T-helper 2 cell treated with Interferon-gamma antibody and Interleukin-4, amounts not matched to agents 5 μg/mL and 100 μg/mL, for 36 hours (primary cell): ENCODE data around the gene FUBP3.

Experiments
- DNase-seq: peaks from one replicate; pipeline ENCODE4 v3.0.0; 2021; ENCODE audit warnings: low spot score
- H3K27ac Mint-ChIP-seq: one replicate; pipeline ENCODE4 v1.8.0; 2021; ENCODE audit warnings: mild to moderate bottlenecking, mixed read lengths
- H3K27me3 Mint-ChIP-seq: one replicate; pipeline ENCODE4 v1.8.0; 2021; ENCODE audit warnings: low read depth, mixed read lengths
- H3K36me3 Mint-ChIP-seq: one replicate; pipeline ENCODE4 v1.8.0; 2021; ENCODE audit warnings: low read depth, mixed read lengths
- H3K4me1 Mint-ChIP-seq: one replicate; pipeline ENCODE4 v1.8.0; 2021; ENCODE audit warnings: low read depth, mixed read lengths
- H3K4me3 Mint-ChIP-seq: one replicate; pipeline ENCODE4 v1.8.0; 2022; ENCODE audit warnings: mild to moderate bottlenecking, moderate library complexity, mixed read lengths
- H3K9me3 Mint-ChIP-seq: one replicate; pipeline ENCODE4 v1.8.0; 2021; ENCODE audit warnings: mixed read lengths

Gene FUBP3

DNA sequence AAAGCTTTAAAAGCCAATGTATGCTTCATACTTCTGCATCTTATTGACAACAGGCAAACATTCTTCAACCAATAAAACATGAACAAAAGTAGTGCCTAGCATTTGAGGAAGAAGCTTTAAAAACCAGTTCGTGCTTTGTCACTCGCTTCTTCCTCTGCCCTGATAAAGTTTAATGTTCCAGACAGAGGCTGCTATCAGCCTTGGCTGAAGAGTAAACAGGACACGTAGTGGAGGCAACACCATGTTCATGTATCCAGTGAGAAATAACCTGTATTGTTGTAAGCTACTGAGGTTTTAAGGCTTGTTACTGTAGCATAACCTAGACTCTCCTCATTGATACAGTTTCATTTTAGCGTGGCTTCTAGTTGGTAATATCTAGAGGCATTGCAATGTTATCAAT is 3.2 kb upstream of the FUBP3 start:
- Mint-ChIP-seq H3K27me3 (no peaks in the 10 kb centered on the region), H3K4me3 (no peak overlapping the region), H3K27ac (no peak overlapping the region), H3K36me3 (peaks cover 4% of the 10 kb centered on the region), H3K9me3 (no peaks in the 10 kb centered on the region), H3K4me1 (peaks cover 15% of the 10 kb centered on the region)
- no peak for DNase-seq

DNA sequence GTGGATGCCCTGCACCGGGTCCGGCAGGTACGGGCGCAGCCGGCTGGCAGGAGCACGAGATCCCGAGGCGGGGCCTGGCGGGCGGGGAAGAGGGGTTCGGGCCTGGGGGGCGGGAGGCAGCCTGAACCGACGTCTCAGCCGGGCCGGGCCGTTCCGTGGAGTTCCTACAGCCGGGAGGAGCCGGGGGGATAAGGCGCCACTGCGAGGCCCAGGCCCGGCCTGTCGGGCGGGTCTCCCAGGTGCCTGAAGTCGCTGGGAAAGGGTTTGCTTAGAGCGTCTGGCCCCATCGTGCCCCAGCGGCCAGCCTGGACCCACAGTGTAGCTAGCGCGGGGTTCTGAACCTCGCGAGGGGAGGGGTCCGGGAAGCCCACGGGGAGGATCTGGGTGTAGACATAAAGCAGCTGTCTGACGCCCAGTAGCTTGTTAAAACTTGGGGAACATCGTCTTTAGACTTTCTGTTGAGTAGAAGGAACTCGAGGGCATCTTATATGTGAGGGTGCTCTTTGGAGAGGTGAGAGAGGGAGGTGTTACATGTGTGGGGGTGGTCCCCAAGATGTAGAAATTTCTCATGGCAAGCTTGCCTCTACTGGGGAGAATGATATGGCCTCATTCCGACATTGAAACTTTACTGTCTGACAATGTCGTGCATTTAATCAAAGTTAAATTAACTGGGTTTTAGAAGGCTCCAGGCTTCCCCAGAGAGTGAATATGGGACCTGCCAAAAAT is 524 bp downstream of the FUBP3 start:
- Mint-ChIP-seq H3K4me3 (peak overlapping the region; percentile 89), H3K27ac (peak overlapping the region; percentile 76), H3K9me3 (no peaks in the 10 kb centered on the region), H3K27me3 (no peaks in the 10 kb centered on the region), H3K36me3 (peaks cover 9% of the 10 kb centered on the region), H3K4me1 (peaks cover 24% of the 10 kb centered on the region)
- DNase-seq = no peak

DNA sequence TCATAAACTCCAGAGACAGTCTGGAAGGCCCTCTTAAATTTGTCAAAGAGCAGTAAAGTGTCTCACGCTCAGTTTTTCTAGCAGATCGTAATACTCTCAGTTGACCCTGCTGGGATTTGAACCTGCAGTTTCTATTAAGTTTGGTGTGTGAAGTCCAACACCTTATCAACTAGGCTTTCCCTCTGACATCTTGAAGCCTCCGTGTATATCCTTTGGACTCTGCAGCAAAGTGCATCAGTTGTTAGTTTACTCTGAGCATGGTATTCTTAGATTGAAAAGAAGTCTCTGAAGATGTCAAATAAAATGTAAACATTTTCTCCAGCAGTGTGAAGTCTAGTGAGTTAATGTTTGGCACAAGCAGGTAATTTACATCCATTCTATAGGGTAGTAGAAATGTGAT is 2.4 kb downstream of the FUBP3 start:
- Mint-ChIP-seq H3K9me3 (no peaks in the 10 kb centered on the region), H3K27ac (no peak overlapping the region), H3K27me3 (no peaks in the 10 kb centered on the region), H3K36me3 (peaks cover 9% of the 10 kb centered on the region), H3K4me1 (peaks cover 24% of the 10 kb centered on the region), H3K4me3 (no peak overlapping the region)
- no peak for DNase-seq

DNA sequence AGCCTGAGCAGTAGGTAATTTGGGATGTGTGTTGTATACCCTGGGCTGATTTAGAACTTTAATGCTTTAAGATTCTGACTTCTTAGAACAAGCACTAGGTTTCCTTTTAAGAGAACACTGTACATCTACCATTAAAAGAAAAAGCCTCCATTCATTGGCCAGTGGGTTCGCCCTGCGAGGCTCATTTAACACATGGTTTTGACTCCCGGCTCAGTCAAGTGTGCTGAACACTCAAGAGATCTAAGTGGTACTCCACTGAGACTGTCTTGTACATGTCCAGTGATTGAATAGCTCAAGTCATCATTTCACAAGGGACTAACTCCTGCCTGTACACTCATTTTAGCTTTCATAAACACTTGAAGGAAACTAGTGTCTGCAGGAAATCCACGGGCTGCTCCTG is 3.9 kb downstream of the FUBP3 start:
- Mint-ChIP-seq H3K36me3 (peaks cover 9% of the 10 kb centered on the region), H3K9me3 (no peaks in the 10 kb centered on the region), H3K27me3 (no peaks in the 10 kb centered on the region), H3K4me3 (no peak overlapping the region), H3K4me1 (peaks cover 24% of the 10 kb centered on the region), H3K27ac (no peak overlapping the region)
- DNase-seq = no peak

DNA sequence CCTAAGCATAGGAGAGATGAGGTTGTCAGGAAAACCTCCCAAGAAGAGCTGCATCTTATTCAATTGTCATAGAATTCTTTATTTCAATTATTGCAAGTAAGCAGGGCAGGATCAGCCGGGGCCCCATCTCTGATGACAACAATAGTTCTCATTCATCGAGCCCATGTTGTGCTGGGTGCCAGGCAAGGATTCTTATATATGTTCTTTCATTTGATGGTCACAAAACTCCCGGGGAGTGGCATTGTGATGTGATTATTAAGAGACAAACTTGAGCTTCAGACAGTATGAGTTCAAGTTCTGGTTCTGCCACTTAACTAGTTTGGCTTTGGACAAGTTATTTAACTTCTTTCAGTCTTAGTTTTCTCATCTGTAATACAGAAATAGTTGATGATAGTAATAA is 8.5 kb downstream of the FUBP3 start:
- Mint-ChIP-seq H3K36me3 (no peaks in the 10 kb centered on the region), H3K27ac (no peak overlapping the region)
- no peak for DNase-seq

DNA sequence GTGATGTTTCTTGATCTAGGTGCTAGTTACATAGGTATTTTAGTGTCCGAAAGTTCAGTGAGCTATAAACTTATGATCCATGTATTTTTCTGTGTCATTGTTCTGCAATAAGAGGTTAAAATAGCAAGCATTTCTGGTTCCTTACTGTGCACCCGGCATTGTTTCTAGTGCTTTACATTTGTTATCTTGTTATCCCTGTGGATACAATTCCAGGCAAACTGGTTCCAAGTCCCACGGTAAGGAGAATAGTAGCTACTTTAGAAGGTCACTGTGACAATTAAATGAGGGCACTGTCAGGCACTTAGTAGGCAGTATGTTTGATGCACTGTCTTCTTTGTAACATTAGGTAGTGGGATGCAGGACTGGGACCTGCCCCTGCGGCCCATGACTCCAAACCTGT is 9.0 kb downstream of the FUBP3 start:
- Mint-ChIP-seq H3K36me3 (no peaks in the 10 kb centered on the region), H3K27me3 (no peaks in the 10 kb centered on the region), H3K9me3 (no peaks in the 10 kb centered on the region), H3K4me1 (no peaks in the 10 kb centered on the region), H3K4me3 (no peak overlapping the region), H3K27ac (no peak overlapping the region)
- no peak for DNase-seq

More for the DNA sequence above, 8.5 kb downstream of the FUBP3 start:
- H3K4me1 Mint-ChIP-seq = peaks cover 4% of the 10 kb centered on the region
- no peaks in the 10 kb centered on the region for H3K27me3 Mint-ChIP-seq
- no peak overlapping the region for H3K4me3 Mint-ChIP-seq
- H3K9me3 Mint-ChIP-seq = no peaks in the 10 kb centered on the region

DNA sequence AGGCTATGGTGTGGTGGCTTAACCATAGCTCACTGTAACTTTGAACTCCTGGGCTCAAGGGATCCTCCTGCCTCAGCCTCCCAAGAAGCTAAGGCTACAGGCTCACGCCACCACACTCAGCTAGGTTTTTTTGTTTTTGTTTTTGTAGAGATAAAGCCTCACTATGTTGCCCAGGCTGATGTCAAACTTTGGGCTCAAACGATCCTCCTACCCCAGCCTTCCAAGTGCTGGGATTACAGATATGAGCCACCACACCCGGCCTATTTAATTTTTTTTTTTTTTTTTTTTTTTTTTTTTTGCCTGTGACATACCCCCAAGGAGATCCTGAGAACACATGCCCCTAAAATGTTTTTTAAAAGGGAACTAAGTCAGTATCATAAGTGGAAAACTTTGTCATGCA is 10.4 kb downstream of the FUBP3 start:
- Mint-ChIP-seq H3K27ac (no peak overlapping the region), H3K27me3 (no peaks in the 10 kb centered on the region), H3K4me3 (no peak overlapping the region), H3K9me3 (no peaks in the 10 kb centered on the region), H3K36me3 (no peaks in the 10 kb centered on the region), H3K4me1 (no peaks in the 10 kb centered on the region)
- DNase-seq = no peak

DNA sequence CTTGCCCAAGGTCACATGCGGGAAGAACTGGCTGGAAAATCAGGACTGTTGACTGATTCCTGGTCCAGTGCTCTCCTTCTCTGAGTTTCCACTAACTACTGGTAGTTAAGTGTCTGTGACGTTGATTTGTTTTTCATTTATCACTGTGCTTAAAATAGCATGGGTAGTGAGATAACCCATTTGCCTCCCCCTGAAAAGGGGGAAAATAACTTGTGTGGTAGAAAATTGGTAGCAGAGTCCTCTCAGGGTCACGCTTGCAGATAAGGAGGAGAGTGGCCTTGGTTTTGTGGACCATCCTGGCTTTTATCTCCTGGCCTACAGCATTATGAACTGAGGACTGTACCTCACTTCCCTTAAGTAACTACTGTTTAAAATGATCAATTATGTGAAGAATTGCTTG is 10.9 kb downstream of the FUBP3 start:
- H3K27me3 Mint-ChIP-seq = no peaks in the 10 kb centered on the region
- no peak overlapping the region for H3K4me3 Mint-ChIP-seq
- no peak overlapping the region for H3K27ac Mint-ChIP-seq
- no peak for DNase-seq
- peaks cover 1% of the 10 kb centered on the region for H3K36me3 Mint-ChIP-seq
- no peaks in the 10 kb centered on the region for H3K4me1 Mint-ChIP-seq
- H3K9me3 Mint-ChIP-seq = no peaks in the 10 kb centered on the region

DNA sequence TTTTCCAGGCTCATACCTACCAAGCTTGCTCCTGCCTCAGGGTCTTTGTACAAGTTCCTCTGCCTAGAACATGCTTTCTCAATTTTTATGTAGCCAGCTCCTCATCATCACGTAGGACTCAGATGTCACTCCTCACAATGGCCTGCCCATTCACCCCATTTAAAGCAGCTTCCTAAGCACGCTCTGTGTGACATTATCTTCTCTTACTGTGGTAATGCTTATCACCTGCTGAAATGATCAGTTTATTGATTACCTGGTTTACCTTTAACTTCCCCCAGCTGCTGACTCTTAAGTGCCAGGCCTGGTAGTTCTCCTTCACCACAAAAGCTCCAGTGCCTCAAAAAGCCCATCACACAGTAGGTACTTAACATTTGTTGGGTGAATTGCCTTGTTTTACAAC is 13.6 kb downstream of the FUBP3 start:
- no peak overlapping the region for H3K27ac Mint-ChIP-seq
- no peaks in the 10 kb centered on the region for H3K9me3 Mint-ChIP-seq
- no peaks in the 10 kb centered on the region for H3K27me3 Mint-ChIP-seq
- H3K4me1 Mint-ChIP-seq = no peaks in the 10 kb centered on the region
- DNase-seq = no peak
- H3K36me3 Mint-ChIP-seq = peaks cover 14% of the 10 kb centered on the region
- H3K4me3 Mint-ChIP-seq = no peak overlapping the region

DNA sequence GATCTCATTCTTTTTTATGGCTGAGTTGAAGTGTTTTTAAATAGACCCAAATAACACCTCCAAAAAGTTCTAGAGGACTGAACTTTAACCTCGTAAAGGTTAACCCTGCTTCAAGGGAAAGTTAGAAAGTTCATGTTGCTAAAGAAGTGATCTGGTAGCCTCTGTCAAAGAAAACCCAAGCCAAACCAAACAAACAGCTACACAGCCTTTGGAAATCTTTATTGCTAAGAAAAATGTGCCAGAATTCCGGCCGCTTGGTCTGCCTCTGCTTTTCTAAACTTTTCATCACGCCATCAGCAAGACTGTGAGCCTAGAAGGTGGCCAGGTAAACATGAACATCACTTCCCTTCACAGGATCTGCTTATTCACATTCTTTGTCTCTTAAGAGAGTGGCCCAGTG is 17.9 kb downstream of the FUBP3 start:
- Mint-ChIP-seq H3K27ac (no peak overlapping the region), H3K4me3 (no peak overlapping the region), H3K27me3 (no peaks in the 10 kb centered on the region), H3K4me1 (no peaks in the 10 kb centered on the region), H3K36me3 (peaks cover 20% of the 10 kb centered on the region), H3K9me3 (no peaks in the 10 kb centered on the region)
- DNase-seq = no peak

DNA sequence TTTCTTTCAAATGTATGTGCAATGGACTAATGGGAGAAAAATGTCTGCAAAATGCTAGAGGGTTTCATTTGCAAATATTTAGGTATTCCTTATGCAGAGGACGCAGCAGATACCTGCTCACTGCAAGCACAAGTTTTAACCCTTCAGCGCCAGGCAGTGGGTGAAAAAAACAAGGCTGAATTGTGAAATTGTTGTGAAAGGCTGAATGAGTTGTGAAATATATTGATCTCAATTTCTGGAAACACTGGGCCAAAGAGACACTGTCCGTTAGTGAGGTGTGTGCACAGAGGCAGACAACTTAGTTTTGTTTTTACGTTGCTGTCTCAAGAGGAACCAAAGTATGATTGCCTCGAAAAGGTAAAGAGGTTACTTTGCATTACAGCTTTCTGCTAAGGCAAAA is 18.8 kb downstream of the FUBP3 start:
- Mint-ChIP-seq H3K4me3 (no peak overlapping the region), H3K9me3 (no peaks in the 10 kb centered on the region), H3K4me1 (no peaks in the 10 kb centered on the region), H3K27me3 (no peaks in the 10 kb centered on the region), H3K27ac (no peak overlapping the region), H3K36me3 (peaks cover 24% of the 10 kb centered on the region)
- no peak for DNase-seq

DNA sequence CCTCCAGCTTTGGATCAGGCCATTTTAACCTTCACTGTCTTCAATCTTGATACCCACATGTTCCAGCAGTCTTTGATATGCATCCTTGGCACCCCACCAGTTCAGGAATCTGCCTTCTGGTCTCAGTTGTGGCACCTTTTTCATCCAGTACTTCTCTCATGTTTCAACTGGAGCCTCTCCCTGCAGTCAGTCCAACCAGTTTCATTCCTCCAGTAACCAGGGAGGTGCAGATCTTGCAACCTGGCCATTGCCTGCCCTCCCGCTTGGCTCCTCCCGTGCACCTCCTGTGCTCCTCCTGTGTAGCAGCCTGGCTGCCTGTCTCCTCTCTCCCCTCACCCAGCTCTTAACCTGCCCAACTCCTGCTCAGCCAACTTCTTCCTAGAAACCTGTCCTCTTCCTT is 20.2 kb downstream of the FUBP3 start:
- DNase-seq = no peak
- no peaks in the 10 kb centered on the region for H3K9me3 Mint-ChIP-seq
- peaks cover 28% of the 10 kb centered on the region for H3K36me3 Mint-ChIP-seq
- H3K4me1 Mint-ChIP-seq = no peaks in the 10 kb centered on the region
- H3K4me3 Mint-ChIP-seq = no peak overlapping the region
- H3K27me3 Mint-ChIP-seq = no peaks in the 10 kb centered on the region
- H3K27ac Mint-ChIP-seq = no peak overlapping the region

DNA sequence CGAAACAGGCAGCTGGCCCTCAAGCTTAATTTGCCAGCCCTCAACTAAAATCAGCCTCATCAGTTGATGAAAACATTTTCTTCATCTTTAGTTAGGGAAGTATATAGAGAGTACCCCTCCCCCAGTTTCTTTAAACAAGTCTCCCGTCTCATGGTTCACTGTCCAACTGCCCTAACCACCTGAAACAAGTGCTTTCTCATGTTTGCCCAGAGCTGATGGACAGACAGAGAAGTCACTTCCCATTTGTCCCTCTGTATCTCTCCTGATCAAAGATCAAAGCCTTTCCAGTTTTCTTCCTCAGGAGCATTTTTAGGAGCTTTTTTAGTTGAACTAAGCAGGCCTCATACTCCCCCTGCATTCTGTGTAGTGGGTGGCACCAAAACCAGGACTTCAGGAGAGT is 21.7 kb downstream of the FUBP3 start:
- H3K4me3 Mint-ChIP-seq = no peak overlapping the region
- no peak for DNase-seq
- H3K4me1 Mint-ChIP-seq = no peaks in the 10 kb centered on the region
- no peak overlapping the region for H3K27ac Mint-ChIP-seq
- H3K27me3 Mint-ChIP-seq = no peaks in the 10 kb centered on the region
- no peaks in the 10 kb centered on the region for H3K9me3 Mint-ChIP-seq
- peaks cover 28% of the 10 kb centered on the region for H3K36me3 Mint-ChIP-seq

DNA sequence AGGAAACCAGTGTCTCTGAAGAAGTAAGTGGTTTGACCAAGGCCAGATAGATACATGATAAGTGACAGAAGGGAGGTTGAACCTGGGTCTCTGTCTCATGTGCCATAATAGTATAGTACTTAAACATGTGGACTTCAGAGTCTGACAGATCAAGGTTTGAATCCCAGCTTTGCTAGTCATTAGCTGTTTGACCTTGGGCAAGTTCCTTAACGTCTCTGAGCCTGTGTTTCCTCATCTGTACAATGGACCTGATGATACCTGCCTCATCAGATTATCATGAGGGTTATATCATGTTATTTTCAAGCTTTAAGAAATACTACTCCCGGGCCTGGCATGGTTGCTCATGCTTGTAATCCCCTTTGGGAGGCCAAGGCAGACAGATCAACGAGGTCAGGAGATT is 24.9 kb downstream of the FUBP3 start:
- Mint-ChIP-seq H3K4me3 (no peak overlapping the region), H3K27ac (no peak overlapping the region), H3K27me3 (no peaks in the 10 kb centered on the region), H3K9me3 (no peaks in the 10 kb centered on the region), H3K36me3 (peaks cover 20% of the 10 kb centered on the region), H3K4me1 (no peaks in the 10 kb centered on the region)
- DNase-seq = no peak

DNA sequence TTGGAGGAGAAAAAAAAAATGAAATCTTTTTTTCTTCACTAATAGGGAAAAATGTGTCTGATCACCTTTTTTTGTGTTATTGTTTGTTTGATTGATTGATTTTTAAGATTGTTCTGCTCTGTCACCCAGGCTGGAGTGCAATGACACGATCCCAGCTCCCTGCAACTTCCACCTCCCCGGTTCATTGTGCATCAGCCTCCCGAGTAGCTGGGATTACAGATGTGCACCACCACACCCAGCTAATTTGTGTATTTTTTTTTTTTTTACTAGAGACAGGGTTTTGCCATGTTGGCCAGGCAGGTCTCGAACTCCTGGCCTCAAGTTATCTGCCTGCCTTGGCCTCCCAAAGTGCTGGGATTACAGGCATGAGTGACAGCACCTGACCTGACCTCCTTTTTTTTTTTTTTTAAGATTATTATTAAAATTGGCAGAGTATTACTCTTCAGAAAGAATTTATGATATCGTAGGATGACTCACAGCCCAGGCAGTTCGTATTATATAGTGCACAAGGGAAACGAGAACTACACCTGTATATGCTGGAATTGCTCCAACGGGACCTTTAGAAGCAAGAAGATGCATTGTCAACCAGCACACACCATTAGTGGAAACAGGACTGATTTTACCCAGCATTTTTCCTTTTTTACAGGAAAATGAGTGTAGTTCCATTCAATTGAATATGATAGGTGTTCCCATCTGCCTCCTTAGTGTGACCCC is 27.7 kb downstream of the FUBP3 start:
- no peak overlapping the region for H3K4me3 Mint-ChIP-seq
- no peak overlapping the region for H3K27ac Mint-ChIP-seq
- H3K9me3 Mint-ChIP-seq = no peaks in the 10 kb centered on the region
- H3K4me1 Mint-ChIP-seq = no peaks in the 10 kb centered on the region
- H3K27me3 Mint-ChIP-seq = no peaks in the 10 kb centered on the region
- peaks cover 21% of the 10 kb centered on the region for H3K36me3 Mint-ChIP-seq
- DNase-seq = no peak
